GF-D8 (cell line): ENCODE data around the gene KIAA1614.
"Not testable (repeated sequence)": the region's sequence is repeated elsewhere in the genome, so short reads cannot be mapped to it uniquely, and the experiment has no call there.

ENCODE experiments used
- DNase-seq: peaks from one replicate; lab custom pipeline; 2025; lab: John Stamatoyannopoulos, UW

The KIAA1614 gene

DNA sequence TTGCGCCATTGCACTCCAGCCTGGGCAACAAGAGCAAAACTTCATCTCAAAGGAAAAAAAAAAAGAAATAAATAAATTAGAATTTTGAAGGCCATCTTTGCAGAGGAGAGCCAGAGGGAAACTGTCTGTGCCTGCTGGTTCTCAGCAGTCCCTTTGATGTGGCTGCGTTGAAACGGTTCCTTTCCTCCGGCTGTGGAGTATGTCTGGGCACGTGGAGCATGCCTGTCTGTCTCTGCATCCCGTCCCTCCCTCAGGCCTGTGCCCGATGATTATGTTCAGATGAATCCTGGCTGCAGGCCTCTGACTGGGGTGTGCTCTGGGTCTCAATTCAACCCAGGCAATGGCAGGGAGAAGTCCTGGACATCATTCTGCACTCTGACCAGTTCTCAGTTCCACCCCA lies 33.4 kb downstream of the KIAA1614 start:
- no peak for DNase-seq

DNA sequence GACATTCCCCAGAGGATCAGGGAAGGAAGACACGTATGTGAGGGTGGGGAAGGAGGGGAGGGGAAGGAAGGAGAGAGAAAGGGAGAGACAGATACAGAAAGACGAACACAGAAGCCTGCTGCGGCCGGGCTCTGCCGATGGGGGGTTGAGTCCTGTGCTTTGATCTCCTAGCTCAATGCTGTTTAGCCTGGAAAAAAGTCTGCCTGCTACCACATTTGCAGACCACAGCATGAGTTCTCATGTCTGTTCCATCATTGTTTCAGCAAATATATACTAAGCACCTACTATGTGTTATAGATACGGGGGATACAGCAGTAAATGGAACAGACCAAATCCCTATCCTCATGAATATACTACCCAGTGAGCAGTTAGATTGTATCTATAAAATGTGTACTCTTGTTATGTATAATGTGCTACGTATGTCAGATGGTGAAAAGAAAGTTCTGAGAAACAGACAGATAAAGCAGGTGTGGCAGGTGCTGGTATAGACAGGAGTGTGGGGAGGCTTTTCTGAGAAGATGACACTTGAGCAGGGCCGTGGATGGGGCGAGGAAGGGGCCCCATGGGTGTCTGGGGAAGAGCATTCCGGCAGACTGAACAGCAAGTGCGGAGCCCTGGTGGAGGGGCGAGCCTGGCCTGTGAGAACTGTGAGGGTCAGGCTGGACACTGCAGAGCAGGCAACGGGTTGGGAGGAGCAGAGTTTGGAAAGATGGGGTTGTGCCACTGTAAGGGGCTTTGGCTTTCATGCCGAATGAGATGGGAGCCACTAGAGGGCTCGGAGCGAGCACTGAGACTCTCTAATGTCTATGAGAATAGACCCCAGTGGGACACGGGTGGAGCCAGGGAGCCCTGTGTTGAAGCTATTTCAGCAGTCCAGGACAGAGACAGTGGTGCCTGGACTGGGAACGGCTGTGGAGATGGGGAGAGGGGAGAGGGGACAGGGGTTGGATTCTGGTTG lies 34.1 kb downstream of the KIAA1614 start:
- no peak for DNase-seq

DNA sequence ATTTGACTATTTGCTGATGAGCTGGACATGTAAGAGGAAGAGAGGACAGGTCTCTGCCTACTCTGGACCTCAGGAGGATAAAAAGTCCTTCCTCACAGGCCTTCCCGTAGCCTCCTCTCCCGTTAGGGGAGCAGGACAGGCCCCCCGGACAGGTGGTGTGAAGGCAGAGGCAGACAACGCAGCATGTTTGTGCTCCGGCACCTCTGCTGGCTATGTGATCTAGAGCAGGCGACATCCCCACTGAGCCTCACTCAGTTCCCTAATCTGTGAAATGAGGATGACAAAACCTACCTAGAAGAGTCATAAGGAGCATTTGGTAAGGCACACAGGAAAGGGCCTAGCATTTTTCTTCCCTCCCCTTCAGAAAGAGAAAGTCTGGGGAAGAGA lies 34.8 kb downstream of the KIAA1614 start:
- no peak for DNase-seq

DNA sequence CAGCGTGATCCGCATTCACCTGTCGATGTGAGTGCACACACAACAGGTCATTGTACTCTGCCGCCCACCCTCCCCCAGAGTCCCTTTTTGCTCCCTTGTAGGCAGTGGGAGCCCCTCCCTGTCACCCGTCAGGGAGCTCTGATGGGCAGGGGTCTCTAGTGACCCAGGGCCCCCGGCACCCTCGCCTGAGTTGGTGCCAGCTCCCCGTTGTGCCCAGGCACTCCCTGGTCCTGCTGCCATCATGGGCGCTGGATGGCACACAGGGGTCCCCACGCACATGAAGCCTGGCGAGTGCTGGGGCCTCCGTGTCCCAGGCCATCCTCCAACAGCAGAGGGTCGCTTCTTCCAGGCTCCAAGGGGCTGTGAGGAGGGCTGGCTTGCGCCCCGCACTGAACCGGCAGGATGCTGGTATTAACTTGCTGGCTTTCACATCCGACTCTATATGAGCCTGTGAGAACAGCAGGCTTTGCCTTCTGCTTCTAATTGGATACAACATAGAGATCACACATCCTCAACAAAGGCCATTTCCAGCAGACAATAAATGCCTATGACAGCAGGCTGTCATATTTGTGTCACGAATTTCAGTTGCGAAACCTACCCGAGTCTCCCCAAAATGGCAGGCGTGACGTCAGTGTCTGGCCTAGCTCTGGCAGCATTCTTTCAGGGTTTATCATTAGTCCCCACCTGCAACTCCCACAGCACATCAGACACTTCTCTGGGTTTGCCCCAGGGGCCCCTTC lies 35.4 kb downstream of the KIAA1614 start:
- no peak for DNase-seq

DNA sequence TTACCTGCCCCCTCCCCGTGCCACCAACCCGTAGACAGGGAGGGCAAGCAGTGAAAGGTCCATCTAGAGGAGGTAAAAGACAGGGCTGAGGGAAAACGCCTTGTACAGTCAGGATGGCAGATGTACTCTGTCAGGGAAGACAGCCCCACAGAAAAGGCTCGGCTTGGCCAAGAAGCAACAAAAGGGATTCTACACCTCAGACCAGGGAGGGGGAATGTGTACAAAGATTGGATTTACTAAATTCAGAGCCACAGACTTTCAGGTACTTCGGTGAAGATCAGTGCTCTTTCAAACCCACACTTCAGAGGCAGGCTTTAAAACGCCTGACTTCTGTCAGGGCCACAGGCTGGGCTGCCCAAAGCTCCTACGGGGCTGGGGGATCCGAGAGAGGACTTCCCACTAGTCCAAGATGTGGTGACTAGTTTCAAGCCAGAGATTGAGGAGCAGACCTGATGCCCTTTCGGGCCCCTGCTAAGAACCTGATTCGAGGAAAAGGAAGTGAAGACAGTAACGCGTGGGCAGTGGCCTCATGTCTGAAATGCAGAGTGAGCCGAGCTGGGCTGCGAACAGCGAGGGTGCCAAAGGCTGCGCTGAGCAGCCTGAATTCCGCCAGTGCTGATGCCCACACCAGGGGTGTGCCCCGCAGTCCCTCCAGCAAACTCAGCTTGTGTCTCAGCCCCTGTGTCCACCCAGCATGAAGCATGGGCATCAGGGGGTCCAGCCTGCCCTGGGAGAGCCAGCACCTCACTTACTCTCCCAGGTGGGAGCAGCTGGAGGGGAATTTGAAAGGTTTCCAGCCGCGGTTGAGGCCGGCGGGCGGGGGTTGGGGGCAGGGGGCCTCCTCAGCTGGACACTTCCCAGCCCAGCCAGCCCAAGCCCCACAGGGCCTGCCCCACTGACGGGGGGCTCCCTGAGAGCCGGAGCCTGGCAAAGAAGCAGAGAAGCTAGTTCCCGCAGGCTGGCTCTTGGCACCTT lies 36.2 kb downstream of the KIAA1614 start:
- no peak for DNase-seq

DNA sequence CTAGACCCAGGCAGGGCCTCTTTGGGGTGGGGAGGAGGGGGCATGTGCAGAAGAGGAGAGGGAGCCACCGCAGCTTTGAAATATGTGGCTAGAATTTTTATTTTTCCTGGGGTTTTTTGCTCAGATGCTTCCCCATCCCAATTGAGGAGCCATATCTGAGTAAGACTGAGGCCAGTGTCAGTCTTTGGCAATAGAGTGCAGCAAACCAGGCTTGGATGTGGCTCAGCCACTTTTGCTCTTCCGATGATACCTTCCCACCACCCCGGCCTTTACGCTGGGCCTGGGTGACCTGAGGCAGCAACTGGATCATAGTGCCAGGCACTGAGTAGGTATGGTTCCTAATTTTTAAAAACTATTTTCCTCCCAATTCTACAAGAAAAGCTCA lies 36.9 kb downstream of the KIAA1614 start:
- no peak for DNase-seq

DNA sequence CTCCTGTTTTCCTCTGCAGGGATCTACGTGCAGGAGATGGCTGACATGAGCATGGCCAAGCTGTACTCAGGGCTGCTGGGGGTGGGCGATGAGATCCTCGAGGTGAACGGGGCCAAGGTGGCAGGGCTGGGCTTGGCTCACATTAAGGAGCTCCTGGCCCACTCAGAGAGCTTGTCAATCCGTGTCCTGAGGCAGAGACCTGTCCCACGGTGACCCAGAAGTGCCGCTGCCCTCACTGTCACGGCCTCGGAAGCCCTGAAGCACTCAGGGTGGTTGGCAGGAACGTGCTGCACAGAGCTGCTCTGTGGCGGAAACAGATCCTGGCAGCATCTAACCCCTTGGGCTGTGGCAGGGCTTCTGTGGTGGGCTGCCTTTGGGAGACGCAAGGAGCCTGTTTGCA lies 37.6 kb downstream of the KIAA1614 start:
- no peak for DNase-seq

DNA sequence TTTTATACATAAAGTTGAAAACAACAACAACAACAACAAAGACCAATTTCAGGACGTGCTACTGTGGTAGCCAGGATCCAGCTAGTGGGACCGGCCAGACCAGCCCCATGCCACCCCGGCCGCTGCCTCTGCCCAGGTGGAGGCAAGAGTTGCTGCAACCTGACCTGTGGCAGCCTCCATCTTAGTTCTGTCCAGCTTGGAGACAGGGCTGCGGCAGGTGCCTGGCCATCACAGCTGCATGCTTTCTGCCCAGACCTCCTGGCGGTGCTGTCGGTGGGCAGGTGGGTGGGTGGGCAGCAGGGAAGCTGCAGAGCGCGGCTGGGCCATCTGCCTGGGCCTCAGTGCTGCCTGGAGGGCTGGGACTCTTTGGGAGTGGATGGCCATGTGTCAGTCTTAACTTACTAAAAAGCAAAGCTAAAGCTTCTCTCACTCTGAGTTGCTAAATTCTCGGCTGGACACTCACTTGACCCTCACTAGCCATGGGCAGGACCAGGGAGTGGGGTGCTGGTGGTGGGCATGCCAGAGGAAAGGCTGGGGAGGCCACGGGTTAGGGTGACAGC lies 38.6 kb downstream of the KIAA1614 start:
- DNase-seq = no peak

DNA sequence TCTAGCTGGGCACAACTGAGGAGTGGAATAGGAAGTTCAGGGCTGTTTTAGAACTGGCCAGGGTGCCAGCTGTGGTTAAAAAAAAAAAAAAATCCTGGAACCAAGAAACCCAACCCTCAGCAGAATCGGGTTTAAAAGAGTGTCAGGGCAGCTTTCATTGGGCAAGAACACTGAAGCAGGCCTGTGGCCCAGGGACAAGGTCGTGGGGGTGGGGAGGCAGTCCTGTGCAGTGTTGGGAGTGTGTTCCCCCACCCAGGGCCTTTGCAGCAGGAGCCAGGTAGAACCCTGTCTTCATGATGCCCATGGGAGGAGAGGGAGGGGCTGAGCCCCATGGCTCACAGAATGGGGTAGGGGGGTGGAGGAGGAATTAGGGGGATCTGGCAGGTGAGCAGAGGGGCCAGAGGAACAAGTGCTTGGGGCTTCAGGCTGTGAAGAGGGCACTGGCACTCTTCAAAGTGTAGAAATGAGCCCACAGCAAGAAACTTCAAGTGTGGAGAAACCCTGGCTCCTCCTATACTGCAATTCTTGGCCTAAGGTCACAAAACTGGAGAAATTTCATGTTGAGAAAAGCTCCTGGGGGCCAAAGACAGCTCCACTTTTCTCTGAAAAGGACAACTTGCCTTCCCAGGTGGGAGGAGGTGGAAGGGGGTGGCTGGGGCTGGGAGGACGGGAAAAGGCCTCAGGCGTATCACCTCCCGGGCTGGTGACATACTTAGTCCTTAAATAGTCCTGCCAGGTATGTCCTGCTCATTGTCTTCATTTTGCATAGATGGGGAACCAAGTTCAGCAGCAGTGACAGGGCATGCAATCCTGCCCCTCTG lies 39.3 kb downstream of the KIAA1614 start:
- no peak for DNase-seq

DNA sequence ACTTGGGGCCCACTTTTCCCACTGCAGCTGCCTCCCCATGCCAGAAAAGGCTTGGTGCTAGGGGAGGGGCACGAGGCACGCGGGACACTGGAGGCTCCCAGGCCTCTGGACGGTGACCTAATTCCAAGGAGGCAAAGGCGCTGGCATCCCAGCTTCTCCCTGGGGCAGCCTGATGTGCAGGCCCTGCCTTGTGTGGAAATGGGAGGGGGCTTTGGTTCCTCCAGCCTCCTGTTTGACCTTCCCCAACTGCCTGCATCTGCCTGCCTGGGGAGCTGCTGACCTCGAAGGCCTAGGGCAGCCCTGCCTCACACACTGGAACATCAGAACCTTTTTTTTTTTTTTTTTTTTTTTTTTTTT lies 39.9 kb downstream of the KIAA1614 start:
- no peak for DNase-seq

DNA sequence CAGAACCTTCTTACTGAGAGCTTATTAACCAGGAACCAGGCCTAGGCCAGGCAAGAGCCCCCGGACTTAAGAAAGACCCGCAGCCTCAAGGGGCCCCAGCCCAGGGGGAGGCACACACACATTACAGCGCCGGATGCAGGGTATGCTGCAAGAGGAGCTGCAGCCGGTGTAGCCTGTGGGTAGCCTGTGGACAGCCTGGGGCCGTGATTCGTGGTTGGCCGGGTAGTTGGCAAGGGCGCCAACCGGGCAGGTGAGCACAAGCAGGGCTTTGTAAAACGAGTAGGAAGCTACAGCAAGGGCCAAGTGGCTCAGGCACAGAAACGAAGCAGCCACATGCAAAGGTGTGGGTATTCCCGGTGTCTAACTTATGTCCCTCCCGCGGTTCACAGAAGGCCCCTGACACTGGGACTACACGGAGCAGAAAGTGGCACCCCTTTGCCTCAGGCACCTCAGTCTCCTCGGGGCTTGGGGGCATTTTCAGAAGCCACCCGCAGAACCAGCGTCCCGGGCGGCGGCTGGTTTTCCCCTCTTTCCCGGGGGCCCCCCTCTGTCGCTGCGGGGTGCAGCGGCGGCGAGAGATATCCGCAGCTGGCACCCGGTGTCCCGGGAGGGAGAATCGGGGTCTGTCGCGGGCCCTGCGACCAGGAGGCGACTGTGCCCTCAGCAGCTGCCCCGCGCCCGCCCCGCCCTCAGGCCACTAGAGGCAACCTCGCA lies 40.8 kb downstream of the KIAA1614 start:
- no peak for DNase-seq

DNA sequence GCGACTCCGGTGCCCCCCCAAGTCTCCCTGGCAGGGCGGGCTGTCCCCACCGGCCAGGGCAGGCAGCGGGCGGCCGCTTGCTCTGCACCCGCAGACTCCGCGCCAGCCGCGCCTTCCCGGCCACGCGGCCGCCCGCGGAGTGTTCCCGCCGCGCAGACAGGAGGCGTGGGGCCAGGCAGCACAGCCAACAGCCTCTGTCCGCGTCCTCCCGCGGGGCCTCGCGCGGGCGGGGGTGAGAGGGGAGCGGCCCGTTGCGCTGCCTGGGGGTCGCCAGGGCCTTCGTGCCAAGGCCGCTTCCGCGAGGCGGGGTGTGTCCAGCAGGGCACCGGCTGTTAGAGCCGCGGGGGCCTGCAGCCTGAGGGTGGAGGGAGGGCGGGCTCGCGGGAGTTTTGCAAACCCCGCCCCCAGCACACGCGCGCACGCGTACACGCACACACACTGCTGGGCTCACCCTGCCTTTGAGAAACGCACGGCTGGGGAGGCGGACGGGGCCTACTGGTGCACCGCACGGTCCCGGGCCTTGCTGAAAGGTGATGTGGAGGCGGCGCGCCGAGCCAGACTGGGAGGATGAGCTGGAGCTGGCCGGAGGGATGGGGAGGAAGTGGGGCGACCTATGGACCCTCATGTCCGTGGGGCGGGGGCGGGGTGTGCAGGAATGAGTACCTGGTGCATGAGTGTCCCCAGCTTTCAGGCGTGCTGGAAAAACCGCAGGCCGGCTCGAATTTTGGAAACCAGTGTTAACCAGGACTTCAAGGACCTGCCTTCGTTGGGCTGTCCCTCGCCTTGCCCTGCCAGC lies 41.5 kb downstream of the KIAA1614 start:
- DNase-seq = no peak

DNA sequence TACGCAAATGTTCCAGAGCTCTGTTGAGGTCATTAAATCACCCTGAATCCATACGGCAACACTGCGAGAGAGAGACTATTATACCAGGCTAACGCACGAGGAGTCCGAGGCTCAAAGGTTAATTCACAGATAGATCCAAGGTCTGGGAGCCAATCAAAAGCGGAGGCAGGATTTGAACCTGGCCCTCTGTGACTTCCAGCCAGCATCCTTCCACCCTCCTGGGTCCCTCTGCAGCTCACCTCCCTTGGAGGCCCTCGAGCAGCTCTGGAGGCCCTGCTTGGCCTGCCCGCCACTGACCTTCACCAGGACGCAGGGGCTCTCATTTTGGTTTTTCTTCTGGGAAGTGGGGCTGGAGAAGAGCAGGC lies 42.1 kb downstream of the KIAA1614 start:
- DNase-seq = no peak

DNA sequence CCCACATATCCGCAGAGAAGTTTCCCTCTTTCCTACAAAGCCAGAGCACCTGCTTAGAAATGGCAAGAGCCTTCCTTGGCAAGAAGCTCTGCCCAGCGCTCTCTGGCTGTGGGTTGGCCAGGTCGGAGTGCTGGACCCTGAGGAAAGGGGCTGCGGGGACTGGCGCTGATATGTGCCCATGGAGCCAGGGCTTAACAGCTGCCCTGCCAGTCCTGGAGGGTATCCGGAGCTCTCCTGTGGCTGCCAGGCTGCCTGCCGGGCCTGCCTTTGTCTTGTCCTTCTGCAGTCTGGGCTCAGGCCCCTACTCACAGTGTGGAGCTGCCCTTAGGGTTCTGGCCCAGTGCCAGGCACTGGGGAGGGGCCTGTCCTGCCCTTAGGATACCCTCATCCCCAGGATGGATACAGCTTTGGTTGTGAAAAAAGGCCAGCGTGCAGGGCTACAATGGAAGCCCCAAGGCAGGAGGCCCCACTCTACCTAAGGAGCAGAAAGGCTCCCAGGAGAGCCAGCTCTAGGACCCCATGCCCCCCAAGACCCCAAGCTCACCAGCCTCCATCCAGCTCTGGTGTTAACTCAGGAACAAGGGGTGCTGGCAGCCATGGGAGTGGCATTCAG lies 43.4 kb downstream of the KIAA1614 start:
- DNase-seq = no peak

DNA sequence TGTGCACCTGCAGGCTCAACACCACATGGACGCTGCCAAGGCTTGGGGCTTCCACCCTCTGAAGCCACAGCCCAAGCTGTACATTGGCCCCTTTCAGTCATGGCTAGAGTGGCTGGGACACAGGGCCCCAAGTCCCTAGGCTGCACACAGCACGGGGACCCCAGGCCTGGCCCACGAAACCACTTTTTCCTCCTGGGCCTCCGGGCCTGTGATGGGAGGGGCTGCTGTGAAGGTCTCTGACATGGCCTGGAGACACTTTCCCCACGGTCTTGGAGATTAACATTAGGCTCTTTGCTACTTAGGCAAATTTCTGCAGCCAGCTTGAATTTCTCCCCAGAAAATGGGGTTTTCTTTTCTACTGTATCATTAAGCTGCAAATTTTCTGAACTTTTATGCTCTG lies 46.9 kb downstream of the KIAA1614 start:
- not testable (repeated sequence) for DNase-seq

DNA sequence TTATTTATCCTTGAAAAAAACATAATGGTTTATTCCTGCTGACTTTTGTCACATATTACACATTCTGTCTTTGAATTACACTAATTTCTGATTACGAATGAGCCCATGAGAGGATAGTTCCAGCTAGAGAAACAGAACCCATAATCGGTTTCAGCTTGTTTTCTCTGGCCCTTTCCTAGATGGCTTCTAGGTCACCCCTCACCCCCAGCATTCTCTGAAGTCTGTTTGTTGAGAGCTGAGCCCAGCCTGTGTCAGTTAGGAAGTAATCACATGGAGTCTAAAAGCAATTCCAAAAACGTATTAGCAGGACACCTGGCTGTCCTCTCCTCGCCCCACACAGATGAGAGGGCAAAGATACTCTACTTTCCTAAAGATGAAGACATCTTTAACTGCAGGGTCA lies 48.9 kb downstream of the KIAA1614 start:
- no peak for DNase-seq

DNA sequence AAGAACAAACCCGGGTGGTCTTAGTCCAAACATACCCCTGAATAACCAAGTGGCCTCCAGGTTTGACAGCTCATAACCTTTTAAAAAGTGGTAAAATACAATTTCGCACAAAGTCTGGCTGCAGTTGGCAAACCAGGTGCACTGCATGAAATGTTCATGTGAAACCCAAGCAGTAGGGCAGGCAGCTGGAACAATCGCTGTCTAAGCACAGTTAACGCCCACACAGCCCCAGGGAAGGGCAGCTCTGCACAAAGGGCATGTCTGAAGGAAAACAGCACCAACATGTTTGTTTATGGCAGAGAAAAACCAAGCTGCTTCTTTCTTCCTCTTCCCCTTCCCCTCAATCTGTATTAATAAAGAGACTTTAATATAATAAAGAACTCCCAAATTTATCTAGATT lies 49.5 kb downstream of the KIAA1614 start:
- no peak for DNase-seq

DNA sequence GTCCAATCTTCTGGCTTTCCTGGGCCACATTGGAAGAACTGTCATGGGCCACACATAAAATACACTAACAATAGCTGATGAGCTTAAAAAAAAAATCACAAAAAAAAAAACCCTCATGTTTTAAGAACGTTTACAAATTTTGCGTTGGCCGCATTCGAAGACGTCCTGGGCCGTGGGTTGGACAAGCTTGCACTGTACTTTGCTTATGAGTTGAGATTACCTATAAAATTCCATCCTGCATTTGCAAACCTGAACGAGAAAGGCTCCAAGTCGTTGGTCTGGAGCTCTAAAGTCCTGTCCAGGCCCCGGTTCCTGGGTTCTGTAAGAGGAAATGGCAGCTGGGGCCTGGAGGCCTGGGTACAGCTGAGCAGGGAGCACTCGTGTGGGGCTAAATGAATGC lies 51.4 kb downstream of the KIAA1614 start:
- DNase-seq = no peak

DNA sequence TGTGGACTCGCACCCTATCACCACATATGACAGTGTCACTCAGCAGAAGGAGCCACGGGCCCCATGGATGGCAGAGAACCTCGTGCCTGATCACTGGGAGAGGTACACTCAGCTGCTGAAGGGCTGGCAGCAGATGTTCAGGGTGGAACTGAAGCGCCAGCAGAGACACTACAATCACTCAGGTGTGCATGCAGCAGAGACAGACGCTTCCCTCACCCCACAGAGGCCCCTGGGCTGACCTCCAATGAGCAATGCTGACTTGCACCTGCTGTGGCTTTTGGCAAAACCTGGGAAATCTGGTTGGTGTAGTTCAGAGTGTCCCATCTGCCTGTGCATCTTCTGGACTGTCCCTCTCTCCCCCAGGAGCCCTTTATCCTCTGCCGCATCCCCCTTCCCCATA lies 51.9 kb downstream of the KIAA1614 start:
- no peak for DNase-seq
